Stimulated activated CD4-positive, alpha-beta T cell treated with anti-CD3 and anti-CD28 coated beads, Interleukin-1b, Interleukin-23, amount 100 ng/mL, for 4 hours (primary cell): ENCODE measurements around the gene USF3.

Source experiments
- DNase-seq, 2 donors: peaks; one replicate each; pipeline ENCODE4 v3.0.0-alpha.2; 2020; ENCODE audit warnings: low read depth in 2 of 2

USF3 gene

GRCh38 chr3:113697500-113698090 is 1.2 kb upstream of the USF3 start:
- no peak for DNase-seq

- peak; percentile 95 to 97 for DNase-seq
Measured at GRCh38 chr3:113696658-113697499, 437 bp upstream of the USF3 start.

GRCh38 chr3:113695431-113695785 is 1.0 kb downstream of the USF3 start:
- no peak for DNase-seq

GRCh38 chr3:113690482-113690881 is 6.0 kb downstream of the USF3 start:
- DNase-seq: no peak

- DNase-seq: no peak
Measured at GRCh38 chr3:113685956-113686721, 10.3 kb downstream of the USF3 start.

GRCh38 chr3:113685124-113685523 is 11.3 kb downstream of the USF3 start:
- no peak for DNase-seq

- no peak for DNase-seq
Measured at GRCh38 chr3:113684271-113684819, 12.1 kb downstream of the USF3 start.

GRCh38 chr3:113678773-113679172 is 17.7 kb downstream of the USF3 start:
- no peak for DNase-seq

GRCh38 chr3:113677737-113678136 is 18.7 kb downstream of the USF3 start:
- DNase-seq: no peak

- no peak for DNase-seq
Measured at GRCh38 chr3:113676261-113676660, 20.2 kb downstream of the USF3 start.

- no peak for DNase-seq
Measured at GRCh38 chr3:113673593-113673992, 22.8 kb downstream of the USF3 start.

GRCh38 chr3:113668015-113668414 is 28.4 kb downstream of the USF3 start:
- no peak for DNase-seq

GRCh38 chr3:113664523-113665094 is 31.8 kb downstream of the USF3 start:
- no peak for DNase-seq

GRCh38 chr3:113663761-113664160 is 32.7 kb downstream of the USF3 start:
- no peak for DNase-seq

GRCh38 chr3:113663324-113663750 is 33.1 kb downstream of the USF3 start:
- DNase-seq: no peak

- DNase-seq: no peak
Measured at GRCh38 chr3:113662824-113663223, 33.6 kb downstream of the USF3 start.

GRCh38 chr3:113660896-113661295 is 35.5 kb downstream of the USF3 start:
- DNase-seq: no peak

GRCh38 chr3:113660458-113660857 is 36.0 kb downstream of the USF3 start:
- DNase-seq: no peak

GRCh38 chr3:113659996-113660395 is 36.4 kb downstream of the USF3 start:
- DNase-seq: no peak

GRCh38 chr3:113659101-113659541 is 37.3 kb downstream of the USF3 start:
- DNase-seq: no peak

GRCh38 chr3:113658107-113658506 is 38.3 kb downstream of the USF3 start:
- no peak for DNase-seq

- no peak for DNase-seq
Measured at GRCh38 chr3:113654851-113655250, 41.6 kb downstream of the USF3 start.
